Placental pericyte (primary cell): ENCODE results near the gene MARK1. TPM values are rescaled to one million over a fixed set of nuclear protein-coding genes. Genes with fewer than 3 reads are reported as not detected.

Experiments used
- small RNA-seq: library from RNA; depleted of rRNA; stranded (forward); fragments of <200 nt; gene quantifications from one replicate; pipeline ENCODE3, GENCODE V24; 2012; ENCODE audit warnings: low replicate concordance
- total RNA-seq: library from RNA; depleted of rRNA; stranded (reverse); fragments of >200 nt; gene quantifications from 2 replicates; pipeline ENCODE4 v1.2.3, GENCODE V29; 2012

Gene MARK1
- total RNA-seq = 0.43 and 0.66 TPM in 2 replicates

GRCh38 chr1:220527908-220528678 is at the start of gene MARK1:
Gene MARK1 (plus strand): TSS chr1:220528136. CDS start chr1:220528823, 687 bp downstream.

GRCh38 chr1:220690140-220691052 is 162.5 kb downstream of the MARK1 start, which contains the start of gene C1orf115:
Gene C1orf115 (plus strand): TSS chr1:220690363. CDS start chr1:220690403, 40 bp downstream.

Small RNA genes lying within 50 kb of the gene (small RNA-seq; reads per million reads assigned to genes)
- not detected for gene RN7SL464P

Other genes with a start within 250 kb of the MARK1 start
- gene C1orf115, start 162.2 kb downstream of the MARK1 start, total RNA-seq = 1.3 and 2.4 TPM in 2 replicates
- gene MTARC2, start 220.2 kb downstream of the MARK1 start, total RNA-seq = 2.4 and 6.8 TPM in 2 replicates